Activated B cell treated with CpG ODN at 0.5 μM for 24 hours (primary cell): ENCODE measurements around the gene PLEKHA8. TPM values are rescaled to one million over a fixed set of nuclear protein-coding genes. Genes with fewer than 3 reads are reported as not detected.

Experiments used
- ATAC-seq: fragments of 200-7000 bp; cut with Tn5 transposase; one replicate; pipeline ENCODE4 v1.10.0; 2021; ENCODE audit warnings: low read depth, mild to moderate bottlenecking, moderate library complexity
- CTCF ChIA-PET: fragments of 350-600 bp; sonication (Branson Sonifier 250); formaldehyde crosslinking; loops from one replicate; lab custom pipeline; 2021; ENCODE audit warnings: antibody characterized with exemption; lab: Charles Lee
- POLR2A ChIA-PET: fragments of 350-600 bp; sonication (Branson Sonifier 250); formaldehyde crosslinking; loops from one replicate; lab custom pipeline; 2021; ENCODE audit warnings: antibody characterized with exemption; lab: Charles Lee
- DNase-seq: peaks from one replicate; pipeline ENCODE4 v3.0.0; 2022
- H3K27ac Mint-ChIP-seq: one replicate; pipeline ENCODE4 v1.8.0; 2020; ENCODE audit warnings: mixed read lengths
- H3K27me3 Mint-ChIP-seq: one replicate; pipeline ENCODE4 v1.8.0; 2021; ENCODE audit warnings: mixed read lengths
- H3K36me3 Mint-ChIP-seq: one replicate; pipeline ENCODE4 v1.8.0; 2021; ENCODE audit warnings: low read depth, mixed read lengths
- H3K4me1 Mint-ChIP-seq: one replicate; pipeline ENCODE4 v1.8.0; 2021; ENCODE audit warnings: mixed read lengths
- H3K4me3 Mint-ChIP-seq: one replicate; pipeline ENCODE4 v1.8.0; 2020; ENCODE audit warnings: mild to moderate bottlenecking, mixed read lengths
- H3K9me3 Mint-ChIP-seq: one replicate; pipeline ENCODE4 v1.8.0; 2020; ENCODE audit warnings: mixed read lengths
- CTCF ChIP-seq: fragments of 200-600 bp; IDR thresholded peaks from one replicate; pipeline ENCODE4 v1.8.0; 2022; ENCODE audit warnings: antibody characterized with exemption, mild to moderate bottlenecking
- intact Hi-C: fragments of 100-400 bp; cut with micrococcal nuclease; formaldehyde crosslinking; loops from one replicate; pipeline ENCODE4 v1.15.1; 2024
- total RNA-seq: library from RNA; stranded (reverse); gene quantifications from 2 replicates; pipeline ENCODE4 v1.2.3, GENCODE V29; 2022

The PLEKHA8 gene
- total RNA-seq, 1 donor from 2014 or later = 9.3 TPM

GRCh38 chr7:30112103-30112713, 84.0 kb downstream of the PLEKHA8 start:
- Mint-ChIP-seq H3K4me3 (no peak overlapping the region), H3K36me3 (no peaks in the 10 kb centered on the region)
- POLR2A ChIA-PET = no interaction called here

GRCh38 chr7:30113144-30113543, 84.9 kb downstream of the PLEKHA8 start:
- Mint-ChIP-seq H3K27me3 (no peaks in the 10 kb centered on the region), H3K9me3 (peaks cover 9% of the 10 kb centered on the region), H3K4me3 (no peak overlapping the region), H3K4me1 (peaks cover 8% of the 10 kb centered on the region), H3K27ac (no peak overlapping the region), H3K36me3 (no peaks in the 10 kb centered on the region)
- ChIA-PET CTCF (interaction anchor here (0.7 kb wide), 1 partner anchor 51 kb away, joined by 5 read pairs; no protein-coding TSS in a partner anchor), POLR2A (no interaction called here)
- DNase-seq (no peak), ATAC-seq (no peak)
- intact Hi-C loops = no loop called here
- no peak for TF ChIP-seq CTCF

More at GRCh38 chr7:30112103-30112713, 84.0 kb downstream of the PLEKHA8 start:
- Mint-ChIP-seq H3K4me1 (peaks cover 8% of the 10 kb centered on the region), H3K27ac (no peak overlapping the region), H3K9me3 (peaks cover 9% of the 10 kb centered on the region), H3K27me3 (no peaks in the 10 kb centered on the region)
- no peak for ATAC-seq
- no peak for TF ChIP-seq CTCF
- DNase-seq = no peak
- intact Hi-C loops = no loop called here
- CTCF ChIA-PET = interaction anchor here (0.7 kb wide), 1 partner anchor 50 kb away, joined by 5 read pairs; no protein-coding TSS in a partner anchor

GRCh38 chr7:30114536-30115238, 86.5 kb downstream of the PLEKHA8 start:
- no peak for TF ChIP-seq CTCF
- intact Hi-C loops = no loop called here
- ATAC-seq = no peak
- POLR2A ChIA-PET = no interaction called here
- H3K36me3 Mint-ChIP-seq = no peaks in the 10 kb centered on the region
- no peak overlapping the region for H3K27ac Mint-ChIP-seq
- no peak for DNase-seq
- H3K4me1 Mint-ChIP-seq = peaks cover 9% of the 10 kb centered on the region
- peaks cover 9% of the 10 kb centered on the region for H3K9me3 Mint-ChIP-seq
- CTCF ChIA-PET = no interaction called here
- H3K27me3 Mint-ChIP-seq = no peaks in the 10 kb centered on the region
- no peak overlapping the region for H3K4me3 Mint-ChIP-seq

GRCh38 chr7:30115709-30116297, 87.6 kb downstream of the PLEKHA8 start:
- Mint-ChIP-seq H3K36me3 (no peaks in the 10 kb centered on the region), H3K27ac (no peak overlapping the region), H3K4me1 (peaks cover 14% of the 10 kb centered on the region), H3K9me3 (peaks cover 9% of the 10 kb centered on the region), H3K4me3 (no peak overlapping the region), H3K27me3 (no peaks in the 10 kb centered on the region)
- no peak for DNase-seq
- ChIA-PET POLR2A (no interaction called here), CTCF (no interaction called here)
- TF ChIP-seq CTCF = no peak
- ATAC-seq = no peak
- intact Hi-C loops = no loop called here

- Mint-ChIP-seq H3K4me3 (no peak overlapping the region), H3K27me3 (no peaks in the 10 kb centered on the region)
- POLR2A ChIA-PET = no interaction called here
Measured at GRCh38 chr7:30116771-30117170, 88.6 kb downstream of the PLEKHA8 start.

More at GRCh38 chr7:30116771-30117170, 88.6 kb downstream of the PLEKHA8 start:
- Mint-ChIP-seq H3K27ac (no peak overlapping the region), H3K36me3 (no peaks in the 10 kb centered on the region), H3K4me1 (peaks cover 14% of the 10 kb centered on the region), H3K9me3 (peaks cover 9% of the 10 kb centered on the region)
- no peak for DNase-seq
- intact Hi-C loops = no loop called here
- TF ChIP-seq CTCF = no peak
- CTCF ChIA-PET = no interaction called here
- no peak for ATAC-seq
